WTC11 (cell line): ENCODE data around the gene TBRG4.

Source experiments
- ATF6 ChIP-seq: sonication (generic); formaldehyde crosslinking; IDR thresholded peaks from 2 replicates; pipeline ENCODE4 v1.8.1; 2023; ENCODE audit warnings: mild to moderate bottlenecking, missing genetic modification reagents
- CBFB ChIP-seq: sonication (generic); formaldehyde crosslinking; IDR thresholded peaks from 2 replicates; pipeline ENCODE4 v1.8.1; 2022; ENCODE audit warnings: mild to moderate bottlenecking, low read depth, missing genetic modification reagents
- CTCF ChIP-seq: fragments of 200-600 bp; IDR thresholded peaks from 2 replicates; pipeline ENCODE4 v1.8.0; 2022; ENCODE audit warnings: antibody characterized with exemption
- ESRRA ChIP-seq: sonication (generic); formaldehyde crosslinking; IDR thresholded peaks from 2 replicates; pipeline ENCODE4 v1.8.1; 2022; ENCODE audit warnings: mild to moderate bottlenecking, missing genetic modification reagents, borderline replicate concordance
- PRRX2 ChIP-seq: fragments of 250-450 bp; sonication (Bioruptor Pico); IDR thresholded peaks from 2 replicates; pipeline ENCODE4 v1.8.0; 2021; ENCODE audit warnings: mild to moderate bottlenecking
- SMAD4 ChIP-seq: sonication (generic); formaldehyde crosslinking; IDR thresholded peaks from 2 replicates; pipeline ENCODE4 v1.8.0; 2022; ENCODE audit warnings: mild to moderate bottlenecking, missing genetic modification reagents

GRCh38 chr7:45131891-45132290 is 20.4 kb upstream of the TBRG4 start:
- TF ChIP-seq CTCF = no peak
- no peak for TF ChIP-seq PRRX2 (CRISPR knock-in tag)
- TF ChIP-seq ESRRA (CRISPR knock-in tag) = no peak
- no peak for TF ChIP-seq SMAD4 (CRISPR knock-in tag)
- no peak for TF ChIP-seq ATF6 (CRISPR knock-in tag)
- TF ChIP-seq CBFB (CRISPR knock-in tag) = no peak
